ENCODE results near the gene CCDC191.

DNA sequence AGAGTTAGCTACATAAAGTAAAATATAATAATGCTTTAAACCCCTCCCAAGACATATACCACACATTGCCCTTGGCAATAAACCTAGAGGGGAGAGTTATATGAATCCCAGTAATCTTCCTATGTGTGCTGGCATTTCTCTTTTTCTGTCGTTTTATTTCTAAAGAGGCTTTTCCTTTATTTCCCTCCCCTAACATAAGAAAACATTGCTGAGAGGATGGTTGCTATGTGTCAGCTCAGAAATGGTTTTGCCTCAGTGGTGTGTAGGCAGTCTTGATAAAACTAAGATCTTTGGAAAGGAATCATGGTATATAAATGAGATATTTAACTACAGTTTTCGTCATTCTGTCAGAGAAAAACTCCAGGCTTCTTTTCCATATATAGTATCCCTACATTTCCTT lies 30.0 kb downstream of the CCDC191 start:
- TF ChIP-seq CTCF (IDR thresholded peaks at IDR 0.05) (no peak), POLR2A (IDR thresholded peaks at IDR 0.05) (no peak)
